IMR-90 (cell line): ENCODE data around the gene TUBB6.

Source experiments
- BHLHE40 ChIP-seq: fragments of 150-350 bp; IDR thresholded peaks from 2 replicates; pipeline ENCODE4 v1.6.1; 2016; ENCODE audit warnings: mild to moderate bottlenecking, low read depth, low read length
- CTCF ChIP-seq: conservative IDR thresholded peaks from 2 replicates; pipeline ENCODE4 v1.5.1; 2012; ENCODE audit warnings: mild to moderate bottlenecking, low read depth, low read length, improper control_type of control experiment
- RAD21 ChIP-seq: IDR thresholded peaks from 2 replicates; pipeline ENCODE4 v1.6.1; 2012; ENCODE audit warnings: low read length, improper control_type of control experiment
- TF ChIP-seq, protein P1 (sequence below): fragments of 150-350 bp; IDR thresholded peaks from 2 replicates; pipeline ENCODE4 v1.6.1; 2017; ENCODE audit warnings: mild to moderate bottlenecking, antibody characterized with exemption, low read length, low read depth

GRCh38 chr18:12373771-12374116 lies 65.7 kb downstream of the TUBB6 start:
- TF ChIP-seq CTCF: no peak
- TF ChIP-seq, protein P1, sequence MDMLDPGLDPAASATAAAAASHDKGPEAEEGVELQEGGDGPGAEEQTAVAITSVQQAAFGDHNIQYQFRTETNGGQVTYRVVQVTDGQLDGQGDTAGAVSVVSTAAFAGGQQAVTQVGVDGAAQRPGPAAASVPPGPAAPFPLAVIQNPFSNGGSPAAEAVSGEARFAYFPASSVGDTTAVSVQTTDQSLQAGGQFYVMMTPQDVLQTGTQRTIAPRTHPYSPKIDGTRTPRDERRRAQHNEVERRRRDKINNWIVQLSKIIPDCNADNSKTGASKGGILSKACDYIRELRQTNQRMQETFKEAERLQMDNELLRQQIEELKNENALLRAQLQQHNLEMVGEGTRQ: no peak
- no peak for TF ChIP-seq RAD21
- no peak for TF ChIP-seq BHLHE40
